HG03342 (cell line): ENCODE measurements around the gene UBE2Z.
A peak's percentile ranks its signal among the peaks of the same experiment; 100 is the strongest.
"Not testable (repeated sequence)": the region's sequence is repeated elsewhere in the genome, so short reads cannot be mapped to it uniquely, and the experiment has no call there.

Experiments used
- ATAC-seq: cut with Tn5 transposase; IDR thresholded peaks from one replicate; pipeline ENCODE4 v1.9.1; 2021; ENCODE audit warnings: mild to moderate bottlenecking, moderate library complexity; ENCODE audit not compliant: unreplicated experiment

The UBE2Z gene

GRCh38 chr17:48908047-48908843 lies at the start of gene UBE2Z:
TSS of gene UBE2Z (plus strand) at chr17:48908407. CDS start at chr17:48908504, 97 bp downstream.
- peak; percentile 71 for ATAC-seq

GRCh38 chr17:48860034-48860433 lies 48.2 kb upstream of the UBE2Z start:
- no peak for ATAC-seq

GRCh38 chr17:48860456-48860855 lies 47.8 kb upstream of the UBE2Z start:
- no peak for ATAC-seq

GRCh38 chr17:48868916-48869500 lies 39.2 kb upstream of the UBE2Z start:
- no peak for ATAC-seq

- ATAC-seq, result no peak
These were observed 38.3 kb upstream of the UBE2Z start for GRCh38 chr17:48869821-48870318.

- ATAC-seq, result no peak
These were observed 37.1 kb upstream of the UBE2Z start for GRCh38 chr17:48871035-48871550.

- no peak for ATAC-seq
These were observed 36.5 kb upstream of the UBE2Z start for GRCh38 chr17:48871551-48872351.

GRCh38 chr17:48872409-48872808 lies 35.8 kb upstream of the UBE2Z start:
- ATAC-seq, result not testable (repeated sequence)

GRCh38 chr17:48873209-48873608 lies 35.0 kb upstream of the UBE2Z start:
- no peak for ATAC-seq

GRCh38 chr17:48873696-48874443 lies 34.3 kb upstream of the UBE2Z start:
- no peak for ATAC-seq

GRCh38 chr17:48878920-48879898 lies 29.0 kb upstream of the UBE2Z start:
- no peak for ATAC-seq

- no peak for ATAC-seq
These were observed 25.9 kb upstream of the UBE2Z start for GRCh38 chr17:48882272-48882671.

GRCh38 chr17:48883171-48883570 lies 25.0 kb upstream of the UBE2Z start:
- ATAC-seq, result no peak

- ATAC-seq, result no peak
These were observed 18.1 kb upstream of the UBE2Z start for GRCh38 chr17:48890086-48890485.

GRCh38 chr17:48892940-48893645 lies 15.1 kb upstream of the UBE2Z start:
- ATAC-seq, result no peak

- ATAC-seq, result no peak
These were observed 14.3 kb upstream of the UBE2Z start for GRCh38 chr17:48893646-48894508.

- no peak for ATAC-seq
These were observed 13.3 kb upstream of the UBE2Z start for GRCh38 chr17:48894886-48895285.

- ATAC-seq, result no peak
These were observed 7.0 kb upstream of the UBE2Z start for GRCh38 chr17:48901241-48901640.
